Upper lobe of left lung (tissue), 6 donors: Measurements from ENCODE around the gene SELENOO. TPM values are rescaled to one million over a fixed set of nuclear protein-coding genes. Genes with fewer than 3 reads are reported as not detected.

Experiments
- ATAC-seq, 2 donors: fragments of 200-7000 bp; cut with Tn5 transposase; one replicate each; pipeline ENCODE4 v1.9.1; 2022; ENCODE audit warnings: mild to moderate bottlenecking in 2 of 2, moderate library complexity in 2 of 2; ENCODE audit not compliant: low FRiP score in 2 of 2
- DNase-seq, 2 donors: peaks; one replicate each; pipeline ENCODE4 v3.0.0-alpha.2; 2019 to 2020
- H3K27ac ChIP-seq, 4 donors: fragments of 200-600 bp; sonication (generic); one replicate each; pipeline ENCODE4 v1.5.1; 2016 to 2019
- H3K27me3 ChIP-seq, 4 donors: fragments of 200-600 bp; sonication (generic); one replicate each; pipeline ENCODE4 v1.5.1; 2017 to 2019
- H3K36me3 ChIP-seq, 4 donors: fragments of 200-600 bp; sonication (generic); one replicate each; pipeline ENCODE4 v1.5.1; 2016 to 2019
- H3K4me1 ChIP-seq, 4 donors: fragments of 200-600 bp; sonication (generic); one replicate each; pipeline ENCODE4 v1.5.1; 2018 to 2019
- H3K4me3 ChIP-seq, 4 donors: fragments of 200-600 bp; sonication (generic); one replicate each; pipeline ENCODE4 v1.5.1; 2017 to 2019; ENCODE audit warnings: mild to moderate bottlenecking in 2 of 4, moderate library complexity in 1 of 4
- H3K9me3 ChIP-seq, 4 donors: fragments of 200-600 bp; sonication (generic); one replicate each; pipeline ENCODE4 v1.5.1; 2018 to 2019
- EP300 ChIP-seq, 4 donors: sonication (generic); formaldehyde crosslinking; IDR thresholded peaks; one replicate each; pipeline ENCODE4 v1.5.1; 2017; ENCODE audit warnings: antibody characterized with exemption in 4 of 4, control low read depth in 2 of 4
- POLR2A ChIP-seq, 4 donors: fragments of 450-650 bp; IDR thresholded peaks; one replicate each; pipeline ENCODE4 v1.5.1; 2016 to 2017; ENCODE audit warnings: antibody characterized with exemption in 4 of 4, mild to moderate bottlenecking in 2 of 4
- POLR2AphosphoS5 ChIP-seq, 2 donors: sonication (generic); formaldehyde crosslinking; IDR thresholded peaks; one replicate each; pipeline ENCODE4 v1.5.1; 2017; ENCODE audit warnings: antibody characterized with exemption in 2 of 2
- WGBS, 2 donors: methylation state at CpG; one replicate each; pipeline ENCODE4 v1.1.5; 2017 to 2018; 5-methylcytosine and 5-hydroxymethylcytosine counted together
- total RNA-seq, 6 donors: library from RNA; depleted of rRNA in 4 of 6; stranded (reverse); fragments of >200 nt in 4 of 6; gene quantifications; one replicate each; pipeline versions ENCODE4 v1.1.0 to v1.2.1, GENCODE V29; 2016 to 2021
- TF ChIP-seq, protein P1 (sequence below), 6 experiments: fragments of 450-650 bp in 4 of 6; fragments of 200-600 bp in 2 of 6; sonication (generic) in 2 of 6; IDR thresholded peaks; one replicate each; pipeline ENCODE4 v1.5.1; 2016 to 2019; ENCODE audit warnings: antibody characterized with exemption in 6 of 6
- donor health status: DM: no; HTN: no; CAD: no; lungs with moderate emphysema.
- donor health status: DM: no; HTN: yes; CAD: no; lungs with severe emphysema.

The SELENOO gene
- total RNA-seq, 6 donors from 2014 or later: 23.1 to 102 (median 28.9) TPM

DNA sequence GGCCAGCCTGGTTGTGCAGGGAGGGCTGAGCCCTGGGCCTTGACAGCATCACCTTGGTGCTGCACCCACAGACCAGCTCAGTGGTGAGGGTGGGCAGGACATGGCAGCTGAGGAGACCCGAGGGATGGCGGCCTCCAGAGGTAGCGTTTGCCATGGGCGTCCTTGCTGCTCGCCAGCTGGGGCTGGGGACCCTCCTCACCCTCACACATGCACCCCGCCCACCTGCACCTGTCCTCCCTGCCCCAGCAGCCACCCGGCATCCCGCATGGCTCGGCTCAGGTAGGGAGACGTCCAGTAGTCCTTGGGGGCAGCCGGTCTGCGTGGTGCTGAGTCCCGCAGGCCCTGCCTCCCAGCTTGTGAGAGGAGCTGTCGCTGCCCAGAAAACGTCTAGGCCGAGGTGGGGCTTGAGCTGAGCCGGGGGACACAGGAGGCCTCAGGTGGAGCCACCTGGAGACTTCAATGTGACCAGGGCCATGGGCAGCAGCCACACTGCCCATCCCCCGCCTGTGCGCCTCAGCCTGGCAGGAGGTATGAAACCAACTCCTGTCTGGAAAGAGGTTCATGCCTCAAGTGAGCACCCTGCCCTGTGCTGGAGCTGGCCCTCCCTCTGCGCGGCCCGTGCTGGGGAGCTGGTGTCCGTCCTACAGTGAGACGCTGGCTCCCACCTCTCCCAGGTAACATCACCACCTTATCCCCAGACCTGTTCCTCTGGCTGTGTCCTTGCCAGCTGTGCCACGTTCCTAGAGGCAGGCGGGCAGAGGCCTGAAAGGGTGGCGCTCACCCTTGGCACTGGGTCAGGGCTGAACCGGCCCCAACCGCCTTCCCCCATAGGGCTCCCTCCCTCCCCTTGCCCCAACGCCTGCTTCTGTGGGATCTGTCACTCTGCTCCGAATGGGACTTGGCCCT is 18.4 kb upstream of the SELENOO start:
- 73% methylated on average over 25 to 30 of the region's 31 CpGs for WGBS, 2 donors
- peaks cover 28 to 40% (median 37%) of the 10 kb centered on the region in 4 donors for H3K4me1 ChIP-seq
- peak in 1 of 2 donors; percentile 20 for ATAC-seq
- H3K27me3 ChIP-seq: no peaks in the 10 kb centered on the region
- H3K36me3 ChIP-seq: no peaks in the 10 kb centered on the region
- no peaks in the 10 kb centered on the region for H3K9me3 ChIP-seq
- peak overlapping the region in 1 of 4 donors; percentile 83 for H3K27ac ChIP-seq
- H3K4me3 ChIP-seq: no peak overlapping the region
- DNase-seq: peak; percentile 78 to 83
- TF ChIP-seq POLR2AphosphoS5 (IDR thresholded peaks at IDR 0.05): no peak
- TF ChIP-seq, protein P1, sequence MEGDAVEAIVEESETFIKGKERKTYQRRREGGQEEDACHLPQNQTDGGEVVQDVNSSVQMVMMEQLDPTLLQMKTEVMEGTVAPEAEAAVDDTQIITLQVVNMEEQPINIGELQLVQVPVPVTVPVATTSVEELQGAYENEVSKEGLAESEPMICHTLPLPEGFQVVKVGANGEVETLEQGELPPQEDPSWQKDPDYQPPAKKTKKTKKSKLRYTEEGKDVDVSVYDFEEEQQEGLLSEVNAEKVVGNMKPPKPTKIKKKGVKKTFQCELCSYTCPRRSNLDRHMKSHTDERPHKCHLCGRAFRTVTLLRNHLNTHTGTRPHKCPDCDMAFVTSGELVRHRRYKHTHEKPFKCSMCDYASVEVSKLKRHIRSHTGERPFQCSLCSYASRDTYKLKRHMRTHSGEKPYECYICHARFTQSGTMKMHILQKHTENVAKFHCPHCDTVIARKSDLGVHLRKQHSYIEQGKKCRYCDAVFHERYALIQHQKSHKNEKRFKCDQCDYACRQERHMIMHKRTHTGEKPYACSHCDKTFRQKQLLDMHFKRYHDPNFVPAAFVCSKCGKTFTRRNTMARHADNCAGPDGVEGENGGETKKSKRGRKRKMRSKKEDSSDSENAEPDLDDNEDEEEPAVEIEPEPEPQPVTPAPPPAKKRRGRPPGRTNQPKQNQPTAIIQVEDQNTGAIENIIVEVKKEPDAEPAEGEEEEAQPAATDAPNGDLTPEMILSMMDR (IDR thresholded peaks at IDR 0.05): no peak
- no peak for TF ChIP-seq POLR2A (IDR thresholded peaks at IDR 0.05)
- TF ChIP-seq EP300 (IDR thresholded peaks at IDR 0.05): no peak

DNA sequence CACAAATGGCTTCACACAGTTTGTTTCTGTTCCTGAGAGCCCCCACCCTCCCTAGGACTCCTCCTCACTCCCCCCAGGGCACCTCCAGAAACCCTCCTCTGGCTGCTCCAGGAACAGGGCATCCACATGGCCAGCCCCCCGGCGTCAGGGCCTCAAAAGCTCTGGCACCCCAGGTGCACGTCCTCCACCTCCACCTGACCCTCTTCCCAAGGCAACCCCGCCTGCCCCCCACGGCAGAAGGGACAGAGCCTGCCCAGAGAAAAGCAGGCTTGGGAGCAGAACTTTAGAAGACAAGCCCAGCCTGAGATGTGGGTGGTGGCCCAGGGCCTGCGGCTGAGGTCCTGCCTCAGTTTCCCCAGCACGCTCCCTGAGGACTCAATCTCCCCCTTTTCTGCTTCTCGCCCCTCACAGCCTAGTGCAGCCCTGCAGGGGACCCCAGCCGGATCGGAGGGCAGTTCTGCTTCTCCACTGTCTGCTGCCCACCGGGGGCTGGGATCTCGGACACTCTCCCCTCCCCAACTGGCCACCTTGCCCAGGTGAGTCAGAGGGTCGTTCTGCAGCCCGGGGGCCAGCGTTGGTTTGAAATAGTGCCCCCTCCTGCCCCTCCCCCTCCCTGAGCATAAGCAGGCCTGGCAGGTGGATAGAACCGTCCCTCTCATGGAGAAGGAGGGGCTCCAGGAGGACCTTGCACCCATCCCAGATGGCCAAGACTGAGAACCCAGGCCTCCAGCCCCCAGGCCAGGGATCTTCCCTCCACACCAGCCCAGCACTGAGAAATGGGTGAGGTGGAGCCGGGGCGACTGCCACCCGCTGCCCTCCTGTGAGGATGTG is 17.5 kb upstream of the SELENOO start:
- no peaks in the 10 kb centered on the region for H3K9me3 ChIP-seq
- peaks cover 29 to 46% (median 38%) of the 10 kb centered on the region in 4 donors for H3K4me1 ChIP-seq
- TF ChIP-seq, protein P1 (IDR thresholded peaks at IDR 0.05): no peak
- TF ChIP-seq POLR2AphosphoS5 (IDR thresholded peaks at IDR 0.05) (no peak), POLR2A (IDR thresholded peaks at IDR 0.05) (no peak), EP300 (IDR thresholded peaks at IDR 0.05) (no peak)
- ATAC-seq (no peak), DNase-seq (peak in 1 of 2 donors; percentile 50)
- H3K36me3 ChIP-seq: no peaks in the 10 kb centered on the region
- H3K4me3 ChIP-seq: no peak overlapping the region
- H3K27me3 ChIP-seq: no peaks in the 10 kb centered on the region
- H3K27ac ChIP-seq: peak overlapping the region; percentile 40 to 89 (median 72)
- 83 to 84% methylated on average over 10 to 19 of the region's 19 CpGs for WGBS, 2 donors

DNA sequence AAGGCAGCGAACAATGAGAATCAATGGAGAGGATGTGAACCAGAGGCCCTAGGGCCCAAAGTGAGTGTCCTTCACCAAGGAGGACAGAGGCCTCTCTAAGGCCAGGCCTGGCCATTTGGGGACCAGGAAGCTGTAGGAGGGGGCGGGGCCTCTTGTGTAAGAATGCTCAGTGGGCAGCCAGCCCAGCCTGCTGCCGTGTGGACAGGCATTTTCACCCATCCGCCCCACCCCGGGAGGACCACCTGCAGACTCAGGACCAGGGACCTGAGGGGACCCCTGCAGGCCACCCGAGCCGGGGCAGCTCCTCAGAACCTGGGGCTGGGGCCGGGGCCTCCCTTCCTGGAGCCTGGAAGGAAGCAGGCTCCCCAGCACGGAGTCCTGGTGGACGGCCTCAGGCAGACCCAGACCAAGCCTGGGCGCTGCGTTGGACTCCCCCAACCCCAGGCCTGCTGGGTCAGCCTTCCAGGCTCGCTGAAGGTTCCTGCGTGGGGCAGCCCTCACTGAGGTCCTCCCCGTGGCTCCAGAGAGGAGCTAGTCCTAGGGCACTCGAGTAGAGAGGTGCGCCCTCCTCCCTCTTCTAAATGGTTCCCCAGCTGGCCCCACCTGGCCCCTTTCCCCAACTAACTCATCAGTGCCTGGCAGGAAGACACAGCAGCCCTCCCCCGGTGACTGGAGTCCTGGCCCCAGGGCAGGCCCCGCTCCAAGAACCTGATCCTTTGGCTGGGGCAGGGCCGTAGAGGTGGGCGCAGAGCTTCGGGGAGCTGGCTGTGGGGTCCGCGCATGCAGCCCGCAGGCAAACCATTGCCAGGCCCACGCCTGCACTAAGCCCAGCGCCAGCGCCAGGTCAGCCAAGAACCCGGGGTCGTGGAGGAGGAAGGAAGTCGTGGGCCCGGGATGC is 16.6 kb upstream of the SELENOO start:
- peak; percentile 86 to 92 for DNase-seq
- no peaks in the 10 kb centered on the region for H3K9me3 ChIP-seq
- H3K27ac ChIP-seq: peak overlapping the region; percentile 40 to 89 (median 72)

More for the DNA sequence above, 16.6 kb upstream of the SELENOO start:
- peak overlapping the region in 3 of 4 donors; percentile 73 to 95 (median 75) for H3K4me3 ChIP-seq
- H3K27me3 ChIP-seq: no peaks in the 10 kb centered on the region
- WGBS, 2 donors: 57 to 100% methylated on average over 1 to 16 of the region's 32 CpGs
- no peaks in the 10 kb centered on the region for H3K36me3 ChIP-seq
- H3K4me1 ChIP-seq: peaks cover 36 to 54% (median 42%) of the 10 kb centered on the region in 4 donors
- peak; percentile 37 to 62 for ATAC-seq
- TF ChIP-seq, protein P1 (IDR thresholded peaks at IDR 0.05): no peak
- no peak for TF ChIP-seq EP300 (IDR thresholded peaks at IDR 0.05)
- peak in 1 of 4 donors; percentile 39 for TF ChIP-seq POLR2A (IDR thresholded peaks at IDR 0.05)
